ENCODE data around the gene NHSL2. TPM values are rescaled to one million over a fixed set of nuclear protein-coding genes. Genes with fewer than 3 reads are reported as not detected.

NHSL2 gene
- polyA plus RNA-seq, 3 donors = 16.6 to 39.8 (median 22.8) TPM

GRCh38 chrX:72129661-72130060, 219.0 kb downstream of the NHSL2 start:
- intact Hi-C loops (cut with micrococcal nuclease) = loop anchor here (5.0 to 10.0 kb wide), 5 partner anchors 55 to 132 kb away; partner anchors contain the start of gene PIN4 (in 1 of the 2)
- Histone ChIP-seq H3K9me3 (replicated peaks in 1 of 2; ENCODE audit: control insufficient read depth in 1 of 2, insufficient read depth in 1 of 2, low read length in 2 of 2) (no peaks in the 10 kb centered on the region), H3K27ac (ENCODE audit: low read depth in 1 of 2, low read length in 2 of 2) (no peak overlapping the region), H3K4me3 (replicated peaks in 1 of 3; ENCODE audit: low read depth in 2 of 3, low read length in 3 of 3) (no peak overlapping the region), H4K20me1 (ENCODE audit: insufficient read depth, low read length) (peaks cover 60% of the 10 kb centered on the region), H3K9ac (ENCODE audit: insufficient read depth, low read length, poor library complexity, severe bottlenecking) (no peak overlapping the region), H3K4me1 (ENCODE audit: control insufficient read depth in 1 of 2, insufficient read depth in 2 of 2, low read length in 2 of 2) (peaks cover 72 to 74% of the 10 kb centered on the region in 2 donors), H2AFZ (ENCODE audit: insufficient read depth, low read depth, low read length, poor library complexity, severe bottlenecking) (no peak overlapping the region), H3K36me3 (replicated peaks in 1 of 2; ENCODE audit: control insufficient read depth in 1 of 2, insufficient read depth in 2 of 2, low read length in 2 of 2) (peaks cover 18 to 25% of the 10 kb centered on the region in 2 donors), H3K4me2 (replicated peaks; ENCODE audit: extremely low read depth, low read length, poor library complexity, severe bottlenecking) (peak overlapping the region; percentile 42), H3K79me2 (ENCODE audit: insufficient read depth, low read length) (peaks cover 40% of the 10 kb centered on the region), H3K27me3 (ENCODE audit: control insufficient read depth in 2 of 2, insufficient read depth in 2 of 2, low read length in 2 of 2) (no peaks in the 10 kb centered on the region)
- Mint-ChIP-seq H3K4me3 (no peak overlapping the region), H3K27me3 (ENCODE audit: low read depth in 3 of 3) (peaks cover 0 to 36% (median 1%) of the 10 kb centered on the region in 3 donors), H3K36me3 (peaks cover 26 to 56% of the 10 kb centered on the region in 2 donors), H3K9me3 (peaks cover 0 to 8% (median 3%) of the 10 kb centered on the region in 7 donors), H3K27ac (peak overlapping the region in 3 of 7 donors; percentile 1 to 57 (median 47)), H3K4me1 (peaks cover 68% of the 10 kb centered on the region)
- TF ChIP-seq CTCF (IDR thresholded peaks at IDR 0.05) = no peak
- DNase-seq = no peak
- 100% methylated on average over 2 of the region's 16 CpGs for WGBS (ENCODE audit: insufficient coverage)

DNA sequence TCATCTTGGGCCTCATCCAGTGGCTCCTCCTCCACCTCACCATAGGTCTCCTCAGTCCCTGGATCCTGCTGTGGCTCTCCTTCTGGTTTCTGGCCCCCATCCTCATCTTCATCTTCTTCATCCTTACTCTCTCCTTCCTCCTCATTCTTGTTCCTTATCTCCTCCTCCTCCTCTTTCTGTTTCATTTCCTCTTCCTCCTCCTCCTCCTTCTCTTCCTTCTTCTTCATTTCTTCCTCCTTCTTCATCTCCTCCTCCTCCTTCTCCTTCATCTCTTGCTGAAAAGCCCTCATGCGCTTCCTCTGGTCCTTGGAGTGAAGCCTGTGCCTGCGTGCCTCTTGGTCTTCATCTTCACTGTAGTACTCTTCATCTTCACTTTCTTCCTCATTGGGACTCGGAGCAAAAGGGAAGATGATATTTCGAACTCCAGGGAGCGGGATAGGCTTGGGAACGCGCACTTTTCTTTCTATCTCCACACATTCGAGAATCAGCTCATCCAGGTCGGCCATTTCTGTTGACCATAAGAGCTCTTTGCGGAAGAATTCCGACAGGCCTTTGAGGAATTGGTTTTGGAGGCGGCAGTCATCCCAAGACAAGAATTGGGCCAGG, 219.6 kb downstream of the NHSL2 start:
- Histone ChIP-seq H3K79me2 (ENCODE audit: insufficient read depth, low read length) (peaks cover 36% of the 10 kb centered on the region), H3K4me3 (replicated peaks in 1 of 3; ENCODE audit: low read depth in 2 of 3, low read length in 3 of 3) (peak overlapping the region in 1 of 3 experiments; percentile 54), H2AFZ (ENCODE audit: insufficient read depth, low read depth, low read length, poor library complexity, severe bottlenecking) (no peak overlapping the region), H3K4me1 (ENCODE audit: control insufficient read depth in 1 of 2, insufficient read depth in 2 of 2, low read length in 2 of 2) (peaks cover 66 to 68% of the 10 kb centered on the region in 2 donors), H4K20me1 (ENCODE audit: insufficient read depth, low read length) (peaks cover 66% of the 10 kb centered on the region), H3K9ac (ENCODE audit: insufficient read depth, low read length, poor library complexity, severe bottlenecking) (peak overlapping the region; percentile 38), H3K36me3 (replicated peaks in 1 of 2; ENCODE audit: control insufficient read depth in 1 of 2, insufficient read depth in 2 of 2, low read length in 2 of 2) (peaks cover 24 to 31% of the 10 kb centered on the region in 2 donors), H3K4me2 (replicated peaks; ENCODE audit: extremely low read depth, low read length, poor library complexity, severe bottlenecking) (peak overlapping the region; percentile 42), H3K27me3 (ENCODE audit: control insufficient read depth in 2 of 2, insufficient read depth in 2 of 2, low read length in 2 of 2) (no peaks in the 10 kb centered on the region), H3K9me3 (replicated peaks in 1 of 2; ENCODE audit: control insufficient read depth in 1 of 2, insufficient read depth in 1 of 2, low read length in 2 of 2) (no peaks in the 10 kb centered on the region), H3K27ac (ENCODE audit: low read depth in 1 of 2, low read length in 2 of 2) (peak overlapping the region in 1 of 2 donors; percentile 47)
- Mint-ChIP-seq H3K27ac (peak overlapping the region in 5 of 7 donors; percentile 9 to 65 (median 37)), H3K27me3 (ENCODE audit: low read depth in 3 of 3) (peaks cover 0 to 32% (median 1%) of the 10 kb centered on the region in 3 donors), H3K36me3 (peaks cover 27 to 62% of the 10 kb centered on the region in 2 donors), H3K4me3 (peak overlapping the region; percentile 48 to 72), H3K4me1 (peaks cover 62% of the 10 kb centered on the region), H3K9me3 (peaks cover 0 to 8% (median 3%) of the 10 kb centered on the region in 7 donors)
- WGBS (ENCODE audit: insufficient coverage) = no CpG with 5 or more reads among the region's 12 CpGs
- intact Hi-C loops (cut with micrococcal nuclease) = loop anchor here in 1 of 2 donors (10.0 kb wide), 1 partner anchor 55 kb away; the partner anchor contains the start of gene PIN4
- DNase-seq = no peak
- no peak for TF ChIP-seq CTCF (IDR thresholded peaks at IDR 0.05)
